Activated effector memory CD4-positive, alpha-beta T cell treated with anti-CD3 and anti-CD28 coated beads, Interleukin-2, amount 50 U/mL, for 16 hours (primary cell): Measurements from ENCODE around the gene TMEM120A.
"Not testable (repeated sequence)": the region's sequence is repeated elsewhere in the genome, so short reads cannot be mapped to it uniquely, and the experiment has no call there.

Experiments used
- DNase-seq: peaks from one replicate; pipeline ENCODE4 v3.0.0-alpha.2; 2020

TMEM120A gene

DNA sequence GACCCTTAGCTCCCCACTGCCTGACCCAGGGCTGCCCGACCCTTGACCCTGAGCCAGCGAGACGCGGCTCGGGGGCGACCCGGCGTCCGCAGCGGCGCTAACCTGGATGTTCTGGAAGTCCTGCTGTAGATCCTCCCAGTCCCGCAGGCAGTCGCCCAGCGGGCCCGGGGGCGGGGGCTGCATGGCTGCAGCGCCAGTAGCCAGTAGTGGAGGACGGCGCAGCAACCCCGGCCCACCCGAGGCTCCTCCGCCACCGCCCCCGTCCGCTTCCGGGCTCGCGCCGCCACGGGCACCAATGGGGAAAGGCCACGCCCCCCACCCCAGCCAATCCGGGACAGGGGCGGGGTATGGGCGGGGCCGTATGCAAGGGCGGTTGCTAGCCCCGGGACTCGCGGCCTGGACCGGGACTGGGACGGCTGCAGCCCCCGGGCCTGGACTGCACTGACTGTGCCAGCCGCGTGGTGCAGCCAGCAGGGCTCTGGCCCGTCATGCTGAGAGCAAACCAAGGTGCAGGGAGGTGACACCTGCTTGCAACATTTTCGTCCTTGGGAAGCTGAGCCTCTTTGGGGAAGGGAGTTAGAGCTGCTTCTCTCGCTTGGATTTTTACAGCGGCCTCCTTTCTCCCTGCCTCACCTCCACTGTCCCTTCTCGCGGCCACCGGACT lies at the start of gene TMEM120A:
Gene TMEM120A, minus strand, starts transcription at position 208 of the 664 bp plus-strand sequence. Its CDS starts 25 bp downstream, at position 183.
- DNase-seq, result peak; percentile 97

DNA sequence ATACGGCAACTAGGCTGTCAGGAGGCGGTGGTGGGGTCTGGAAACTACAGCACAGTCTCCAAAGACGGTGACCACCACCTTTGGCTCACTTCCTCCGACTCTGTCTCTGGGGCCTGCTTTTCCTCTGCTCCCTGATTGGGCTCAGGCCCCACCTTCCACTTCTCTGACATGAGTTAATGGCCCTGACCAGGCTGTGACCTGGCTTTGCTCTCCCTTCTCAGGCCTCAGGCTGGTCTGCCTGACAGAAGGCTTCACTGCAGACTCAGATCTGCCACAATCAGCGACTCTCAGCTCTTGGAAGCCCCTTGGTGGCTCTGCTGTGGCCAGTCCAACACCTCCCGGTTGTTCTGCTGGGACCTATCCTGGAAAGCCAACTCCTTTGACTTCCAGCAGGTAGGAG lies 45.7 kb upstream of the TMEM120A start:
- DNase-seq, result no peak

DNA sequence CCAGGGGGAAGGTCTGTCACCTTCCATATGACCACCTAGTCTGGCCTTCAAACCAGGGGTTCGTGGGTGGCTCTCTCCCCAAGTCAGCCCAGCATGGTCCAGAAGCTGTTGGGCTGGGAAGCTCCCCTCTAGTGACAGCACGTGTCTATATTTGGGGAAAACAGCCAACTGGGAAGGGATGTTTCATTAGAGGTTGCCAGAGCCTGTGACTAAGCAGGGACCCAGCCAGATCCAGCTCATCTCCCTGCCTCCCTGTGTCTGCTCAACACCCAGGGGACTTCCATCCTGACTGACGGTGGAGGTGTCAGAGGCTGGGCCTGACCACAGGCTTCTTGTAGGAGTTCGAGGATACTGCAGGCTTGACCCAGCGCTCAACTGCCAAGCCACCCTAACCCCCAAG lies 42.9 kb upstream of the TMEM120A start:
- DNase-seq, result no peak

DNA sequence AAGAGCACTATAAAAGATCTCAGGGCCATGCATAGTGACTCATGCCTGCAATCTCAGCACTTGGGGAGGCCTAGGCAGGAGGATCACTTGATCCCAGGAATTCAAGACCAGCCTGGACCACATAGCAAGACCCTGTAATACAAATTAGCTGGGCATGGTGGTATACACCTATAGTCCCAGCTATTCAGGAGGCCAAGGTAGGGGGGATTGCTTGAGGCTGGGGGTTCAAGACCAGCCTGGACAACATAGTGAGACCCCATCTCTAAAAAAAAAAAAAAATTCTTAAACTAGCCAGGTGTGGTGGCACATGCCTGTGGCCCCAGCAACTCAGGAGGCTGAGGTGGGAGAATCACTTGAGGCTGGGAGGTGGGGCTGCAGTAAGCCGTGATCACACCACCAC lies 37.6 kb upstream of the TMEM120A start:
- no peak for DNase-seq

DNA sequence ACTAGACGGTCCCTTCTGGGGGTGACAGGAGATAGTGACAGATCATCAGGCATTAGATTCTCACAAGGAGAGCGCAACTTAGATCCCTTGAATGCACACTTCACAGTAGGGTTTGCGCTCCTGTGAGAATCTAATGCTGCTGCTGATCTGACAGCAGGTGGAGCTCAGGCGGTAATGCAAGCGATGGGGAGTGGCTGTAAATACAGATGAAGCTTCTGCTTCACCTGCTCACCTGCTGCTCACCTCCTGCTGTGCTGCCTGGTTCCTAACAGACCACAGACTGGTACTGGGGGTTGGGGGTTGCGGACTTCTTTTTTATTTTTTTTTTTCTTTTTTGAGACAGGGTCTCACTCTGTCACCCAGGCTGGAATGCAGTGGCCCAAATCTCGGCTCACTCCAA lies 35.3 kb upstream of the TMEM120A start:
- not testable (repeated sequence) for DNase-seq

DNA sequence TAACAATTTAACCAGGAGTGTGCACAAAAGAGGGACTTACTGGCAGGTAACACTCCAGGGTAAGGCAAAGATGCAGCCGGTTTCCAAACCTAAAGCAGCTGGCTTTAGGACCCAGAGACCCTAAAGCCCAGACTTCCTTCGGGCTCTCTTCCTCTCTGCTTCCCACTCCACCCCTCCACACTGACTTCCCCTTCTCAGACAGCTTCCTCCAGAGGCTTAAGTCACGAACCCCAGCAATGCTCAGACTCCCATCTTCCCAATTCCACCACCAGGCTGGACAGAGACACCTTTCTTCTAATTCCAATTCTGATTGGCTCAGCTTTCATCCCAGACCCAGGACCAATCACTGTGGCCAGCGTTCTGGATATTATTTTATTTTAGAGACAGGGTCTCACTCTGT lies 28.6 kb upstream of the TMEM120A start:
- no peak for DNase-seq

DNA sequence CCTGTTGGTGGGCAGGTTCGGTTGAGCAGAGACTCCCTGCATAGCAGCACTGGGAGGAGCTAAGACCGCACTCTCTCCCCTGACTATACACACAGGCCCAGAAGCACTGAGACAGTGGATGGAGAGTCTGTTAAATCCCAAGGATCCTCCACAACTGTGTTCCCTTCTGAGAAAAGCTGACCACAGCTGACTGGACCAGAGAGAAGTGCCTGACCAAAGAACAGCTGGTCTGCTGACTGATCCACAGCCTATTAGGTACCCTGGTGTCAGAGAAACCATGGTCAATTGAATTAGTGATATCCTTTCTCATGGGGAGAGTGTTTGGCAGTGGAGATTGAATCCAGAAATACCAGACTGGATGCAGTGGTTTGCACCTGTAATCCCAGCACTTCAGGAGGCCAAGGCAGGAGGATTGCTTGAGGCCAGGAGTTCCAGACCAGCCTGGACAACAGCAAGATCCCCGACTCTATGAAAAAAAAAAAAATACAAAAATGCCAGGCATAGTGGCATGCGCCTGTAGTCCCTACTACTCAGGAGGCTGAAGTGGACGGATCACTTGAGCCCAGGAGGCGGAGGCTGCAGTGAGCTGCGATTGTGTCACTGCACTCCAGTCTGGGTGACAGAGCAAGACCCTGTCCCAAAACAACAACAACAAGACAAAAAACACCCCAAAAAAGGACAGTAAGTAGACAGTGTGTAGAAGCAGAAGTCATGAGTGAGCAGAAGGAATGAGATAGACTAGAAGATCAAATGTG lies 27.8 kb upstream of the TMEM120A start:
- DNase-seq, result no peak

DNA sequence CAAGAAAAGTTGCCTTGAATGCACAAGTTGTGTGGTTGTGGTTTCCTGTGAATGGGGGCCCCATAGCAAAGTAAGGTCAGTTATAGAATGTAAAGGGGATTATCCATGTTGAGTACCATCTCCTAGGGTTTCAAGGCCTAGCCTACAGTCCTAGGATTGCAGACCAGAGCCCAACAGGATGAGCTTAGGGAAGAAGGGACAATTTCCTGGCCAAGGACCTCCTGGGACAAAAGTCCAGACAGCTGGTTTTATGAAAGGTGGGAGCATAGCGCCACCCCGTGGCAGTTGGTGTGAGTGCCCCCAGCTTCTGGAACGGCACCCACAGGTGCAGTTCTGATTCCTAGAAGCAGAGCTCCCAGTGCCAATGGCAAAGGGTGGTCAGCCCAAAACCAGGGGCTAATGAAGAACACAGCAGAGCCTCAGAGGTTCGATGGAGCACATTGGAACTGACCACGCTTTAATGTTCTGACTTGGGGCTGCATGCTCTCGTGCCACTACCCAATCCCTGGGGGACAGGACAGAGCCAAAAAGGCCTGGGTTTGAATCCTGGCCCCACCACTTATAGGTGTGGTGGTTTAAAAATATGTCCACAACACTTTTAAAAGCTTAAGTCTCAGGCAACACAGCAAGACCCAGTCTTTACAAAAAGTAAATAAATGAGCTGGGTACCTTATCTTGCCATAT lies 25.8 kb upstream of the TMEM120A start:
- DNase-seq, result peak; percentile 88

DNA sequence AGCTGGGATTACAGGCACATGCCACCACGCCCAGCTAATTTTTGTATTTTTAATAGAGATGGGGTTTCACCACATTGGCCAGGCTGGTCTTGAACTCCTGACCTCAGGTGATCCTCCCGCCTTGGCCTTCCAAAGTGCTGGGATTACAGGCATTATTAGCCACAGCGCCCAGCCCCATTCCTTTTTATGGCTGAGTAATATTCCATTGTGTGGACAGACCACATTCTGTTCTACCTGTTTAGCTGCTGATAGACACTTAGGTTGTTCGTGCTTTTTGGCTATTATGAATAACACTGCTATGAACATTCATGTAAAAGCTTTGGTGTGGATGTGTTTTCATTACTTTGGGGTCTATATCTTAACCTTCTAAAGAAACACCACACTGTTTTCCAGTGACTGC lies 24.1 kb upstream of the TMEM120A start:
- DNase-seq, result not testable (repeated sequence)

DNA sequence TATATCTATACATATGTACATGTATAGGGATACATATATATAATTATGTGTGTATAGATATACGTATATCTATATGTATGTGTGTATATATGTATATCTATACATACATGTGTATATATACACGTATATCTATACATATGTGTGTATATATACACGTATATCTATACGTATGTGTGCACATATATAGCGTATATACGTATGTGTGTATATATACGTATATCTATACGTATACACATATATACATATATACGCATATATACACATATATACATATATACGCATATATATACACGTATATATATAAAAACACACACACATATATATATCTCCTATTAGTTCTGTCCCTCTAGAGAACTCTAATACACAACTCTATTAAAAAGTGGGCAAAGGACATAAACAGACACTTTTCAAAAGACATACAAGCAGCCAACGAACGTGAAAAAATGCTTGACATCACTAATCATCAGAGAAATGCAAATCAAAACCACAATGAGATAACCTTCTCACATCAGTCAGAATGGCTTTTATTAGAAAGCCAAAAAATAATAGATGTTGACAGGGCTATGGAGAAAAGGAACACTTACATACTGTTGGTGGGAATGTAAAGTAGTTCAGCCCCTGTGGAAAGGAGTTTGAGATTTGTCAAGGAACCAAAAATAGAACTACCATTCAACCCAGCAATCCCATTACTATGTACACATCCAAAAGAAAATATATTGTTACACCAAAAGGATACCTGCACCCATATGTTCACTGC lies 22.0 kb upstream of the TMEM120A start:
- no peak for DNase-seq

DNA sequence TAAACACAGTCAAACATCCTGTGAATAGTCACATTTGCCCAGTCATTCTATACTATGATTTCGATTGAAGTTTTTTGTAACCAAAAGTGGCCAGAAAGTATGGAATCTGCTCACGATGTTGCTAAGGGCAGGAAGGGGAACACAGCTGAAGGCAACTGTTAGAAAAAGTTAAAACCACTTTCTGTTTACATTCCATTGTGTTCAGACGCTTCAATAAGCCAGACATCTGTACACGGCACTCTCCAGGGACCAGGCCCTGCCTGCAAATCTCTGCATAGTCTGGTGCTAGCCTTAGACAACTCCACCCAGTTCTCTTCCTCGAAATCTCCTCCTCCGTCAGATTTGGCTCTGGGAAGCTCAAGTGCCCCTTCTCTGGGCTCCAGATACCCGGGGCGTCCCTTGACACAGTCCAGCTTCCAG lies 17.1 kb upstream of the TMEM120A start:
- no peak for DNase-seq

DNA sequence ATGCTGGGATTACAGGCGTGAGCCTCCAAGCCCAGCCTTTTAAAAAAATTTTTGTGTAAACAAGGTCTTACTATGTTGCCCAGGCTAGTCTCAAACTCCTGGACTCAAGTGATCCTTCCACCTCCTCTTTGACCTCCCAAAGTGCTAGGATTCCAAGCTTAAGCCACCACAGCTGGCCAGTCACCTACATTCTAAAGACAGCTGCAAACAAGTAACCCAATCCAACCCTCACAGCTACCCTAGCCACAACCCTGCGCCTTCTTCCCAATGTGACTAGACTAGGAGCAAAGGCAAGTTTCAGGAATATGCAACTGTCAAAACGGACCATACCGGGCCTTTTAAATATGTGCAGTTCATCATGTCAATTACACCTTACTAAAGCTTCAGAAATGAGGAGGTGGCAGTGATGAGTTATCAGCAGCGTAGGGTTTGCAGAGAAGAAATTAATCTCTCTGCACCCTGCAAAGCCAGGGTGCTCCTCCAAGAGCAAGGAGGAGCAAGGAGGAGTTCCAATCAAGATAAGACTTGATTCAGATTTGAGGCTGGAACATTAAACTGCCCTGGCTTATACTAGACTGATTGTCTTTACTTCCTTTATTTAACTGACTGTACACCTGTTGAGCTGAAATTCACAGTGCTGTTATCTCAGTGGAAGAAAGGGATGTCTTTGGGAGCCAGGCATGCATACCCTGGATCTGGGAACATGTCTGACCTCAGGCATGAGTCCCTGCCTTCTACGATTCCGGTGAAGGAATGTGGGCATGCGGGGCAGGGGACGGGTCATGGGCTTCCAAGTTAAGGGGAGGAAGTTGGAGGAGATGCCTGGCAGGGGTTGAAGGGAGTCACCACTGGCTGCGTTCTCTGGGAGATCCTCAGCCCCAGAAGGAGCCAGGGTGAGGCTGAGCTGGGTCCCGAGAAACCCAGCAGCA lies 15.5 kb upstream of the TMEM120A start:
- no peak for DNase-seq

DNA sequence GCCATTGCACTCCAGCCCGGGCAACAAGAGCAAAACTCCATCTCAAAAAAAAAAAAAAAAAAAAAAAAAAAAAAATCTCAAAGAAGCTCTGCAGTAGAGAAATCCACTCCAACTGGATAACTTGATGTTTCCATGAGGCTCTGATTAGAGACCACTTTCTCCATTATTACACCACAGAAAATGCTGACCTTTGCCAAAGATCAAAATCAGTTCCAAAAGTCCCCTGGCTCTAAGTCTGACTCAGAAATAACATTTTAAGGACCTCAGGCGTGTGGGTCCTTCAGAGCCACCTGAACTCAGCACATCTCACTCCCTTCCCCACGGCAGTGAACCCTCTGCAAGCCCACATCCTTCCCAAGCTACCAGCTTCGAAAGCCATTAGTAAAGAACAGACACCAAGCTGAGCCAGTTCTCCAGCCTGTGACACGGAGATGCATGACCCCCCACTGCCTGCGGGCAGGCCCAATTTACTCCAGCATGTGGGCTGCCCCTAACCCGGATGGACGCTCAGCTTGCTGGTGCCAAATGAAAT lies 13.8 kb upstream of the TMEM120A start:
- DNase-seq, result no peak

DNA sequence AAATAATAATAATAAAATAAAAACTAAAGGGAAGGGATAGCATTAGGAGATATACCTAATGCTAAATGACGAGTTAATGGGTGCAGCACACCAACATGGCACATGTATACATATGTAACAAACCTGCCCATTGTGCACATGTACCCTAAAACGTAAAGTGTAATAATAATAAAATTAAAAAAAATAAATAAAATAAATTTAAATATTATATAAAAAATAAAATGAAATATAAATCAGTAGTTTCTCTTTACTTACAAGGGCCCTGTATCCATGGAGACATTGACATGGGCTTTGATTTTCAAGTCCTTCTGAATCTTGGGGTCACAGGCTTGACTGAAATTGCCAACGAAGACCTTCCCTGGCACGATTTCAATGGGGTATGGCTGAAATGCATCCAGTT lies 10.6 kb upstream of the TMEM120A start:
- not testable (repeated sequence) for DNase-seq

DNA sequence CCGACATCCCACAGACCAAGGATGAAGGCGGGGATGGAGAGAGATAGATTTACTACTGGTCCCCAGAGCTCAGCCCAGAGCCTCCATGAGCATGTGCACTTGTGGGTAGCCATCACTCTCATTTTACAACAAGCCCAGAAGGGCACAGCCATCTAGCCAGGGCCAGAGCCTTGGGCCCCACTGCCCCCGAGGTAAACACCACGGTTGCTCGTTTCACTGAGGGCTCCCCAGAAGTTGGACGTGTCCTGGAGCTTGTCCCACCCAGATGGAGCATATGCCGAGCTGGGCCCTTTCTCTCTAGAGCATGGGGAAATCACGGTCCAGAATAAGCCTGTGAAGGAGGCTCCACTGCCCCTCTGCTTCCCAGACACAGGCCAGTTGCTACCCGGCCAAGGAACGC lies 9.0 kb upstream of the TMEM120A start:
- DNase-seq, result no peak

DNA sequence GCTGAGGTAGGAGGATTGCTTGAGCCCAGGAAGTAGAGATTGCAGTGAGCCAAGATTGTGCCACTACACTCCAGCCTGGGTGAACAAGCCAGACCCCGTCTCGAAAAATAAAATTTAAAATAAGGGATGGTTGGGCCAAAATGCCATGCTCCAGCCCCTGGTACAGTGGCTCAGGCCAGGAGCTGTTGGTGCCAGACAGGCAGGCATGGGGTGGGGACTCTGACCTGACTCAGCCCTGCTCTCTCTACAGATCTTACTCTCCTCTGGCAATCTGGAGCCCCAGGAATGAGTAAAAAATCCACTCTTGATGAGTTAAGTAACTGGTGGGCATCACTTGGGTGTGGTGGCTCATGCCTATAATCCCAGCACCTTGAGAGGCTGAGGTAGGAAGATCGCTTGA lies 8.4 kb upstream of the TMEM120A start:
- DNase-seq, result no peak

DNA sequence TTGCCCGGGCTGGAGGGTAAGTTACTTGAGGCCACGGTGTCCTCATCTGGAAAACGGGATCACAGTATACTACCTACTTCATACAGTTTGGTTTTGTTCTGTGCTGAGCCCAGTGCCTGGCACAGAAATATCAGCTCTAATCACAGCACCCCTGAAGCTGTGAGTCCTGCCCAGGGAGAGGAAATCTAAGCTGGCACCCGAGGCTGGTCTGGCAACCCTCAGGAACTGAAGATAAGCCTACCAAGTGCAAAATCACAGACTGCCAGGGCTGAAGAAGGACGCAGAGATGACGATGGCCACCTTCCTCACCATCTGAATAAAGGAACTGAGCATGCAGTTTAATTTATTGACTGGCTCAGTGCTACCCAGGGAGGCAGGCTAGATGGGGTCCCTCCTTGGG lies 7.7 kb upstream of the TMEM120A start:
- DNase-seq, result no peak

DNA sequence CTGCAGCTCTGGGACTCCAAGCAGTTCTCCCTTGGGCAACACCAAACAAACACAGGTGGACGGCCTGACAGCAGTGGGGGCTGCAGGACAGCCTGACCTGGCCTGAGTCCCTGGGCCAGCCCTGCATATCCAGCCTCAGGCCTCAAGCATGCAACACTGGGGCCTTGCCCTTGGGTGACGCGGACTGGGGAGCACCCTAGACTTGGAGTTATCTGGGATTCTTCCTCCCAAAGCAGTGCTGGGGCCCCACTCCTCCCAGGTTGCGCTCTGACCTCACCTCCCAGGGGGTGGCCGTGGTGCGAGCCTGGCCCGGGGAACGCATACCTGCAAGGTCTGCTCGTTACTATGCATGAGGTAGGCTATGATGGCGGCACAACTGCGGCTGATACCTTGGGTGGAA lies 6.2 kb upstream of the TMEM120A start:
- no peak for DNase-seq

DNA sequence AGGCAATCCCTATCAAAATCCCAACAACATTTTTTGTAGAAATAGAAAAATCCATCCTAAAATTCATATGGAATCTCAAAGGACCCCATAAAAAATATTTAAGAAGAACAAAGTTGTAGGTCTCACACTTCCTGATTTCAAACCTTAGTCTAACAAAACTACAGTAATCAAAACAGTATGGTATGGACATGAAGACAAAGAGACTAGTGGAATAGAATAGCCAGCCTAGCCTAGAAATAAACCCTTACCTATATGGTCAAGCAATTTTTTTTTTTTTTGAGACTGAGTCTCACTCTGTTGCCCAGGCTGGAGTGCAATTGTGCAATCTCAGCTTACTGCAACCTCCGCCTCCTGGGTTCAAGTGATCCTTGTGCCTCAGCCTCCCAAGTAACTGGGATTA lies 3.6 kb upstream of the TMEM120A start:
- no peak for DNase-seq

DNA sequence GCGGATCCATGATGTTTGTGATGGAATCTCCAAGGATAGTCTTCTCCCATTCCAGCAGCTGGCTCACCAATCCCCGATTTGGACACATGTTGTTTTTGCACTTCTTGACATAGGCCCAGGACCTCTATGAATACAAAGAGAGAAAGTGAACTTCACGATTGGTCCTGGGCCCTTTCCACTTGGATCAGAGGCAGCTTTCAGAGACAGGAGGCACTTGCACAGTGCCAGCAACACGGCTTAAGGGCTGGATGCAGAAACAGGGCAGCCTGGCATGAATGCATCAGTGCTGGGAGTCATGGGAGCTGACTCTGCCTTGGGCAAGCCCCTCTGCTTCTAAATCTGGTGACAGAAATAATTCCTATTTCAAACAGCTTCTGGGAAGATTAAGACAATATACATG lies 2.1 kb upstream of the TMEM120A start:
- DNase-seq, result no peak

DNA sequence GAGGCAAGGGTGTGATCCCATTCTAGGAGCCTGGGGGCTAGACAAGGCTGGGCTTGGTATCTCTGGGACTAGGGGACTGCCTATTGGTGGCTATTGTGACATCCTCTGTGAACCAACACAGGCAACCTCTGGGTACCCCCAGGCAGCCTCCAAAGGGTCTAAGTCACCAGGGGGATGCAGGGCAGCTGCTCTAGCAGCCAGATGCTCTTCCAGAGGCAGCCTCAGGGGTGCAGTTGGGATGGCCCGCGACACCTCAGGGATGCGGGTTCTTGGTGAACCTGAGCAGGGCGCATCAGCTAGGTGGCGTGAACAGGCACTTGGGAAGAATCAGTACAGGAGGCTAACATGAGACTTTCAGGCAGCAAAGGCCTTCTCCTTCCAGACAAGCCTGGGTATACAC lies 1.6 kb upstream of the TMEM120A start:
- no peak for DNase-seq

DNA sequence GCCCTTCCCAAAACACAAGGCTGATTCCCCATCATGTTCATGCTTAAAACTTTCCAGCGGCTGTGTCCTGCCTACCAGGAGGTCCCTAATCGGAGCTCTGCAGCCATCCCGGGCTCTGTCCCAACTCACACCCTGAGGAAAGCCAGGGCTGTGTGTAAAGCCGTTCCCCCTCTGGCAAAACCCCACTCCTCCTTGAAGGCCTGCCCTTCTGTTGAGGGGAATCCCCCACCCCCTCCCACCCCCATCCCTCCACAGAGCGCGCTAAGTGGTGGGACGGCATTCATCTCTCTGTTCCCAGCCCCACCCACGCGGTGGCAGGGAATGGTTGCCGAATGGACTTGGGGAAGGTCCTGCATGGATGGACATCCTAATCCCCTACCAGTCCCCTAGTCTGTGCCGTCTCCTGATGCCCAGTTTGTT lies 667 bp upstream of the TMEM120A start:
- DNase-seq, result peak; percentile 58
